HL-60 (cell line): ENCODE data around the gene AGAP1.

Source experiments
- CTCF ChIP-seq: IDR thresholded peaks from one replicate; pipeline ENCODE4 v1.5.1; 2011; ENCODE audit warnings: low read length, control low read depth, inconsistent platforms; ENCODE audit not compliant: insufficient read depth
- REST ChIP-seq: IDR thresholded peaks from 2 replicates; pipeline ENCODE4 v1.6.1; 2012; ENCODE audit warnings: low read depth; ENCODE audit not compliant: insufficient replicate concordance

GRCh38 chr2:235826826-235827225 lies 333.0 kb downstream of the AGAP1 start:
- TF ChIP-seq CTCF = no peak
- TF ChIP-seq REST = no peak
